Measurements from ENCODE around the gene MYORG. TPM values are rescaled to one million over a fixed set of nuclear protein-coding genes. Genes with fewer than 3 reads are reported as not detected.
A peak's percentile ranks its signal among the peaks of the same experiment; 100 is the strongest.

The MYORG gene
- 1.3 TPM for total RNA-seq

- DNase-seq (ENCODE audit: low read depth in 2 of 3, low spot score in 2 of 3) = peak; percentile 86 to 98 (median 98)
These were observed at the start of gene MYORG for GRCh38 chr9:34376596-34377403. Gene MYORG (minus strand): TSS chr9:34376898. CDS start chr9:34372943, 3,955 bp downstream.

DNA sequence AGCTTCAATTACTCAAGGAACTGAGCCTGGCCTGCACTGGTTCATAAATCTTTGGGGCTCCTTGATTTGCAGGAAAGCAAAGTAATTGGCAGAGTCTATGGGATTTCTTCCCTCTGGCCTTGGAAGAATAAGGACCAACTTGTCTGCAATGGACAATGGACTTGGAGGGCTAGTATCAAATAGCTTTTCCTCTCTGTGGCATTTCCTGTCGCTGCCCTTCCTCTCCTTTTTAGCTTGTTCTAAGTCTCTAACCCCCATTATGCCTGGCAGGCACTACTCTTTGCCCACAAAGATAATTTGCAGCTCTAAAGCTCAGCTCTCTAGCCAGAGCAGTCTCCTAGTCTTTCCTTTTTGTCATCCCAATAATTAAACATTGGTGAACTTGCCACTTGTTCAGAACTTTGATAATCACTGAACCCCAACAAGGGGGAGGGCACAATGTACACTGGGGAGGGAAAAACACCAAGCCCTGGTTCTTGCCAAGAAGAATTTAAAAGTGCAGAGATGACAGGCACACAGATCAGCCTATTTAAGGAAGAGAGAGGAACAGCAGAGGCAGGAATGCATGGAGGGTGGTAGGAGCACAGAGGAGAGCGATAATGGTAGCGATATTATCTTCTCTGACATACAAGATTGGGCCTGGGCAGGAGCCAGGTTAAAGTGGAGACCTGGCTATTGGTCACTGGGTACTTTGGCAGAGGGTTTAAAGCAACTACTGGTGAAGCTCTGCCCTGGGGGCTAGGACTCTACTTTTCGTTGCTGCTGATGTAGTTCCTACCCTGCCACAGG lies 43.2 kb upstream of the MYORG start:
- no peak for DNase-seq (ENCODE audit: low read depth in 2 of 3, low spot score in 2 of 3)

GRCh38 chr9:34417734-34418133 lies 41.0 kb upstream of the MYORG start:
- no peak for DNase-seq (ENCODE audit: low read depth in 2 of 3, low spot score in 2 of 3)

DNA sequence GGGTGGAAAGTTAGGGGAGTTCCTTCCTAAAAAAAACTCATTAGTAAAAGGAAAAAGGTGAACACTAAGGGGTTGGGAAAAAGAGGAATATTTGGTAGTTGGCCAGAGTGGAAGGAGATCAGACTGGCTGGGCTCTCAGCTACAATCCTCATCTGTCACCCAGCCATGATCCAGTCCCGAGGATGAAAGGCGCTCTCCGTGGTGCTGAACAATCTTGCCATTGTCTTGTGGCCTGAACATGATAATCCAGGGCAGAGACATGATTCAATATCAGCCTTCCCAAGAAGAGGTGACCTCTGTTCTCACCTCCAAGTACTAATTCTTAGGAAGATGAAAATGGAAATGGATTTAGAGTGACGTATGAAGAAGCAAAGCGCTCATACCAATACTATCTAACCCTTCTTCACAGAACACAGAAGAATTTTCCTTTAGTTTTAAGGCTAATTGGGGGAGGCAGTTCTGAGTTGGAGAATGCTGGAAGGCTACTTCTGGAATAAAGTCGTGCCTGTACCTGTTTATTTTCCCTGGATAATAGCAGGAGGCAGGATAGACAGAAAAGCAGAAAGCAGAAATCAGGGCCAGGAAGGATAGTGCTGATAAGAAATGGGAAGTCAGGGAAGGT lies 36.6 kb upstream of the MYORG start:
- peak in 2 of 3 donors; percentile 25 to 73 for DNase-seq (ENCODE audit: low read depth in 2 of 3, low spot score in 2 of 3)

- DNase-seq (ENCODE audit: low read depth in 2 of 3, low spot score in 2 of 3) = no peak
These were observed 35.6 kb upstream of the MYORG start for GRCh38 chr9:34412336-34412735.

GRCh38 chr9:34409154-34409553 lies 32.5 kb upstream of the MYORG start:
- DNase-seq (ENCODE audit: low read depth in 2 of 3, low spot score in 2 of 3) = no peak

- no peak for DNase-seq (ENCODE audit: low read depth in 2 of 3, low spot score in 2 of 3)
These were observed 31.5 kb upstream of the MYORG start for GRCh38 chr9:34408173-34408572.

- no peak for DNase-seq (ENCODE audit: low read depth in 2 of 3, low spot score in 2 of 3)
These were observed 29.5 kb upstream of the MYORG start for GRCh38 chr9:34406219-34406618.

DNA sequence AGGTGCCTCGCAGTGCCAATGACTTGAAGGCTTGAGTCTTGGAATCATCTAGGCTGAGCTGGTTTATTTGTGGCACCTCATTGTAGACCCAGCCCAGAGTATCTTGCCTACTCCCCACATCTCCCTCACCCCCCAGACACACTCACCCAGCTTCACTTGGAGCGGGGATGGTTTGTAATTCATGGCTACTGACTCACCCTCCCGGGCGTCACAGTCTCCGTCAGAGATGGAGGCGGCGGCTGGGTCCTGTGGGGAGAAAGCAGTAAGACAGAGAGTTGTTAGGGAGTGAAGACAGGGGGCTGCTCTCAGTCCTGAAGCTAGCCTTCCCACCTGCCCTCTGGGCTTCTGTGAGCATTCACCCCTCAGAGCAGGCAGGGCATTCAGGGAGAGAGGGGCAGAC lies 29.0 kb upstream of the MYORG start:
- no peak for DNase-seq (ENCODE audit: low read depth in 2 of 3, low spot score in 2 of 3)

DNA sequence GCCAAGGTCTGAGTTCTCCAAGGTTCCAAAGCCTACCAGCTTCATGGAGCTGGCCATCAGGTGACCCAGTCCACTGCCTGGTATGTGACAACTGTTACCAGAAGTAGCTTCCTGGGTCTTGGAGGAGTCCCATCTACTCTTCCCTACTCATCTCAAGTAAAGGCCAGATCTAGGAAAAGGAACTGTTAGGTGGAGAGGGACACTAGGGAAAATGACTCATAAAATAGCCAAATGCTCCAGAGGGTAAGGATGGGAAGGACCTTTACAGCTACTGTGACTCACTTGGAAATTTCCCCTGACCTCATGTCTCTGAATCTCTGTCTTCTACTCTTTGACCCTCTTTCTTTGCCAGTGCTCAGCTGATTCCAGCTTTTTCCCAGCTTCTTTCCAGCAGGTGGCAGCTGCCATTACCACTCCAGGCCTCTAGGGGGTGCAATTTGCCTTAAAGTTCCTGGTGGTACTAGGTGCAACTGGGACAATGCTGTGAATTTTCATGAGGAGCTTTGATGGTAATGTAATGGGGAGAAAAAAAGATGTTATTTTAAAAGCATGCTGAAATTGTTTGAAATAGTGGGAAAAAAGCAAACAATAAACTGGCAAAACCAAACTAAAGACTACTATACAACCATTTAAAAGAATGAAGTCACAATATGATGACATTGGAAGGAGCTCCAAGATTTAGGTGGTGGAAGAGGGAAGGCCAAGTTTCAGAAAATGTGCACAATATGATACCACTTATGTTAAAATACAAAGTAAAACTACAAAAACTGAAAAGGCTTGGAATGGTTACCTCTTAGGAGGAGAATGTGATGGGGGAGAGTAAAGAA lies 27.1 kb upstream of the MYORG start:
- peak; percentile 28 to 48 (median 29) for DNase-seq (ENCODE audit: low read depth in 2 of 3, low spot score in 2 of 3)

- no peak for DNase-seq (ENCODE audit: low read depth in 2 of 3, low spot score in 2 of 3)
These were observed 24.2 kb upstream of the MYORG start for GRCh38 chr9:34400686-34401602.

DNA sequence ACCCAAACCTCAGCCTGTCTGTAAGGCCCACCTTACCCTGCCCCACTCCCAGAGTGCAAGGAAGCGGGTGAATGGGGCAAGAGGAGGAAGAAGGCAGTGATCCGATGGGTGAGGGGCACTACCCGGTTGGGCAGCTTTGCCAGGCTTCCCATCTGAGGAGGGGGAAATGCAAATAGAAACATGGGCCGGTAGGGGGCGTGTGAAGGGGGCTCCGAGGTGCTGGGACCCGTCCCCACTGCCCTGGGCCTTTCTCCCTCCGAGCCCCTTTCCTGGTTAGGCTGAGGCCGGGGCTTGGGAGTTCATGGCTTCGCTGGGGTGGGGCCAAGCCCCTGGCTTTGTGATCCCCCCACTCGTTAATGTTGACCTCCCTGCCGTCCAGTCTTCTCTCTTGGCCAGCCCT lies 23.6 kb upstream of the MYORG start:
- DNase-seq (ENCODE audit: low read depth in 2 of 3, low spot score in 2 of 3) = no peak

GRCh38 chr9:34399729-34400128 lies 23.0 kb upstream of the MYORG start:
- no peak for DNase-seq (ENCODE audit: low read depth in 2 of 3, low spot score in 2 of 3)

GRCh38 chr9:34398875-34399274 lies 22.2 kb upstream of the MYORG start:
- DNase-seq (ENCODE audit: low read depth in 2 of 3, low spot score in 2 of 3) = no peak

GRCh38 chr9:34396276-34397214 lies 19.8 kb upstream of the MYORG start:
- DNase-seq (ENCODE audit: low read depth in 2 of 3, low spot score in 2 of 3) = no peak

DNA sequence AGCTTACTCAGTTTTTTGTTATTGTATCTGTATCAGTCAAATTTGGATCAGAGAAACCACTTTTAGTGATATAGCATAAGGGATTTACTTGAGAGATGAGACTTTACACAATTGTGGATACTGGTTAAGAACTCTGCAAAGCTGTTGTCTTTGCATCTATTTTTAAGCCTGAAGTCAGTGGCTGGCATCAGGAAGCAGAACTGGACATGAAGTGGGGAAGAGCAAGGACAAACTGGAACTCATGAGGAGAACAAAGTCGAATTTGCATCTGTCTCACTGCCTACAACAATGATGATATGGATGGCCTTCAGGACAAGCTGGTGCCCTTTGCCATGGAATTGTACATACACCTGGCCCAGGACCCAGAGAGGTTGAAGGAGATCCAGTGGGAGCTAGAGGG lies 15.8 kb upstream of the MYORG start:
- DNase-seq (ENCODE audit: low read depth in 2 of 3, low spot score in 2 of 3) = no peak

GRCh38 chr9:34387239-34387638 lies 10.5 kb upstream of the MYORG start:
- DNase-seq (ENCODE audit: low read depth in 2 of 3, low spot score in 2 of 3) = no peak

DNA sequence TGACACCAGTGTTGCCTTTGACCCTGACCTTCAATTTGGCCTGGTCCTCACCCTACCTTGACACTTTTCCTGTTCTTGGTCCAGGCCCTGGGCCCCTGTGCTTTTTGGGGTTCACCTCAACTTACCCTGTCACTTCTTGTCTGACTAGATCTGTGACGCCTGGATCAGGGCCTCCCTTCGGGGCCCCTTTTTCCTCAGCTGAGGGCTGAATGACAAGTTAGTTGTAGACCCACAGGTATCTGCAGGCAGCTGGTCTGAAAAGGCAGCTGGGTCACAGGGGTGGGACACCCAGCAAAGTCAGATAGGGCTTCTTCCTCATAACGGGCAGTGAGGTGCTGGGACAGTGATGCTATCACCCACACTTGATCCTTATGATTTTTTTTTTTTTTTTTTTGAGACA lies 10.0 kb upstream of the MYORG start:
- no peak for DNase-seq (ENCODE audit: low read depth in 2 of 3, low spot score in 2 of 3)

Data from hematopoietic multipotent progenitor cell (in vitro differentiated cells).